KOPT-K1 (cell line): ENCODE results near the gene TMEM59L.

ENCODE experiments used
- H3K27ac ChIP-seq: fragments of 200-600 bp; sonication (generic); 2 replicates; pipeline ENCODE4 v1.5.1; 2016; ENCODE audit warnings: antibody characterized with exemption, mild to moderate bottlenecking, low read depth, low read length; ENCODE audit not compliant: poor library complexity, severe bottlenecking
- H3K36me3 ChIP-seq: fragments of 200-600 bp; sonication (generic); 2 replicates; pipeline ENCODE4 v1.5.1; 2017; ENCODE audit warnings: antibody characterized with exemption, mild to moderate bottlenecking, low read length, moderate library complexity; ENCODE audit not compliant: insufficient read depth
- H3K9me3 ChIP-seq: fragments of 200-600 bp; sonication (generic); 2 replicates; pipeline ENCODE4 v1.5.1; 2017; ENCODE audit warnings: antibody characterized with exemption, low read length, mild to moderate bottlenecking; ENCODE audit not compliant: insufficient read depth, poor library complexity, severe bottlenecking

TMEM59L gene

DNA sequence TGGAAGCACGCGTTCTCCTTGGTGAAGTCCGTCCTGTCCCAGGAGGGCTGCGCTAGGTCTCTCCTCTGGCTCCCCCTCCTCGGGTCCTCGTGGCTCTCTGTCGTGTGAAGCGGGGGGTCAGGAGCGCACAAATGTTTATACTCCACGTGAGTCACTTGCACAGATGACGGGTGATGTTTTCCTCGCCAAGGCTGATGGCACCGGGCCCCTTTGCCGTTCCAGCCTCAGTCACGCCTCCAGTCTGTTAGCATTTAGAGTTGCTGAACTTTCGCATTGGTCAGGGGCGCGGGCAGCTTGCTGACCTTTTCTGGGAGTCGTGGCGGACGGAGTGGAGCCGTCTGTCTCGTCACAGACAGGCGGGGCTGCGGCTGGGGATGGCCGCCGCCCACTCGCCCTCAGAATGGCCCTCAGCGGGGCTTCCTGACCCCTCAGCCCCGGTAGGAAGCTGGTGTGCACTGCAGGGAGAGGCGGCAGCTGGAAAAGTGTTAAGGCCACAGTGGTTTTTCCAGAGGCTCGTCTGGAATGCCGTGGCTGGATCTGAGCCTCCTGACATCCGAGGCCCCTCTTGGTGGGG lies 37.9 kb downstream of the TMEM59L start:
- no peaks in the 10 kb centered on the region for H3K9me3 ChIP-seq
- no peak overlapping the region for H3K27ac ChIP-seq

DNA sequence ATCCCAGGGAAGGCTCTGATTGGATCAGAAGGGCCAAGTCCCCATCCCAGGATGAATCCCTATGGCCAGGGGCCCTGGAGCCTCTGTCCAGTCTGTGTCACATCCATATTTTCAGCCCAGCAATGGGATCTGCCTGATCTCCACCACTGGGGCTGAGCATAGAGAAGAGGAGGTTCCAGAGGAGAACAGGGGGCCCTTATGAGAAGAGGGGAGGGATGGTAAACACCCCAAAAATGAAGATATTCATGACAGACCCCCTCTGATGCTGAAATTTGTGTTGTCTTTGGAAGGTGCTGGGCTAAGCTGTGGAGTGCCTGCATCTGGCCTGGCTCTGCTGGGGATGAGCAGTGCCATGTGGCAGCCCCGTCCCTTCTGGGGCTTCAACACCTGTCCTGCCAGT lies 38.6 kb downstream of the TMEM59L start:
- H3K9me3 ChIP-seq, result no peaks in the 10 kb centered on the region

More for the DNA sequence above, 37.9 kb downstream of the TMEM59L start:
- peaks cover 4% of the 10 kb centered on the region; the same call in 1 of the 2 replicates for H3K36me3 ChIP-seq

GRCh38 chr19:18651733-18652132 lies 39.1 kb downstream of the TMEM59L start:
- Histone ChIP-seq H3K36me3 (peaks cover 4% of the 10 kb centered on the region; the same call in 1 of the 2 replicates), H3K27ac (no peak overlapping the region), H3K9me3 (no peaks in the 10 kb centered on the region)

More for the DNA sequence above, 38.6 kb downstream of the TMEM59L start:
- Histone ChIP-seq H3K36me3 (peaks cover 4% of the 10 kb centered on the region; the same call in 1 of the 2 replicates), H3K27ac (no peak overlapping the region)

- H3K36me3 ChIP-seq, result peaks cover 4% of the 10 kb centered on the region; the same call in 1 of the 2 replicates
- no peak overlapping the region for H3K27ac ChIP-seq
- H3K9me3 ChIP-seq, result no peaks in the 10 kb centered on the region
Measured at GRCh38 chr19:18653853-18654252, 41.2 kb downstream of the TMEM59L start.

GRCh38 chr19:18654469-18654868 lies 41.8 kb downstream of the TMEM59L start:
- H3K36me3 ChIP-seq, result no peaks in the 10 kb centered on the region; the same call in 1 of the 2 replicates
- no peaks in the 10 kb centered on the region for H3K9me3 ChIP-seq
- no peak overlapping the region for H3K27ac ChIP-seq

GRCh38 chr19:18655173-18655844 lies 42.6 kb downstream of the TMEM59L start:
- no peaks in the 10 kb centered on the region for H3K9me3 ChIP-seq
- H3K36me3 ChIP-seq, result no peaks in the 10 kb centered on the region; the same call in 1 of the 2 replicates

DNA sequence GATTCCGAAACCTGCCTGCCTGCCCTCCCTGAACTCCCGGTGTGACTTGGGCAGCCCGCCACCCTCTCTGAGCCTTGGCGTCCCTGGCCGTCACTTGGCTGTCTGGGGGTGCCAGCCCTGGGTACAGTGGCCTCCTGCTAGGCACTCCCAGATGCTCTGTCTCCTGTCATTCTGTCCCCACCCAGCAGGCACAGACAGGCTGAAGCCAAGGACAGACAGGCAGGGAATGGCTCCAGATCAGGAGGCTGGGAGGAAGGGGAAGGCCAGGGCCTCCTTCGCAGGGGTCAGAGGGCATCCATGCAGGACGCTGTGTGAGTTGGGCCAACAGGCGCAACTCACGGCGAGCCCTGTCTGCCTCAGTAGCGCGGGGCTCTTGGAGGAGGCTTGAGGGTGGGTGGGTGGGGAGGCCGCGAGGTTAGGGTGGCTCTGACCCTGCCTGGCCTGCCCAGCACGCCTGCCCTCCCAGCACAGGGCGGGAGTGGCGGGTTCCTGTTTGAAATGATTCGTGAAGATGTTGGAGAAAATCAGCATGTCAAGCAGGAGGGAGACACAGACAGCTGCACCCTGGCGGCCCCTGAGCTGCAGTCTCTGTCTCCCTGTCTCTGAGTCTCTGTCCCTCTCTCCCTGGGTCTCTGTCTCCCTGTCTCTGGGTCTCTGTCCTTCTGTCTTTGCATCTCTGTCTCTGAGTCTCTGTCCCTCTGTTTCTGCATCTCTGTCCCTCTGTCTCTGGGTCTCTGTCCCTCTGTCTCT lies 43.8 kb downstream of the TMEM59L start:
- Histone ChIP-seq H3K9me3 (no peaks in the 10 kb centered on the region), H3K27ac (no peak overlapping the region), H3K36me3 (no peaks in the 10 kb centered on the region)

More at GRCh38 chr19:18655173-18655844, 42.6 kb downstream of the TMEM59L start:
- H3K27ac ChIP-seq, result no peak overlapping the region

GRCh38 chr19:18657590-18658365 lies 45.1 kb downstream of the TMEM59L start:
- H3K27ac ChIP-seq, result no peak overlapping the region
- H3K36me3 ChIP-seq, result no peaks in the 10 kb centered on the region; the same call in 1 of the 2 replicates
- no peaks in the 10 kb centered on the region for H3K9me3 ChIP-seq

- no peak overlapping the region for H3K27ac ChIP-seq
Measured at GRCh38 chr19:18658366-18658855, 45.7 kb downstream of the TMEM59L start.

GRCh38 chr19:18659281-18660050 lies 46.8 kb downstream of the TMEM59L start:
- H3K36me3 ChIP-seq, result no peaks in the 10 kb centered on the region; the same call in 1 of the 2 replicates
- H3K9me3 ChIP-seq, result no peaks in the 10 kb centered on the region
- no peak overlapping the region for H3K27ac ChIP-seq

More at GRCh38 chr19:18658366-18658855, 45.7 kb downstream of the TMEM59L start:
- H3K36me3 ChIP-seq, result no peaks in the 10 kb centered on the region; the same call in 1 of the 2 replicates
- no peaks in the 10 kb centered on the region for H3K9me3 ChIP-seq

- Histone ChIP-seq H3K9me3 (no peaks in the 10 kb centered on the region), H3K27ac (no peak overlapping the region), H3K36me3 (peaks cover 2% of the 10 kb centered on the region; the same call in 1 of the 2 replicates)
Measured at GRCh38 chr19:18660051-18660910, 47.6 kb downstream of the TMEM59L start.

GRCh38 chr19:18660939-18661670 lies 48.4 kb downstream of the TMEM59L start:
- H3K36me3 ChIP-seq, result peaks cover 7% of the 10 kb centered on the region; the same call in 1 of the 2 replicates
- H3K27ac ChIP-seq, result no peak overlapping the region
- H3K9me3 ChIP-seq, result no peaks in the 10 kb centered on the region
